ENCODE data around the gene KAT7.
A peak's percentile ranks its signal among the peaks of the same experiment; 100 is the strongest.
"Not testable (repeated sequence)": the region's sequence is repeated elsewhere in the genome, so short reads cannot be mapped to it uniquely, and the experiment has no call there.

Gene KAT7

DNA sequence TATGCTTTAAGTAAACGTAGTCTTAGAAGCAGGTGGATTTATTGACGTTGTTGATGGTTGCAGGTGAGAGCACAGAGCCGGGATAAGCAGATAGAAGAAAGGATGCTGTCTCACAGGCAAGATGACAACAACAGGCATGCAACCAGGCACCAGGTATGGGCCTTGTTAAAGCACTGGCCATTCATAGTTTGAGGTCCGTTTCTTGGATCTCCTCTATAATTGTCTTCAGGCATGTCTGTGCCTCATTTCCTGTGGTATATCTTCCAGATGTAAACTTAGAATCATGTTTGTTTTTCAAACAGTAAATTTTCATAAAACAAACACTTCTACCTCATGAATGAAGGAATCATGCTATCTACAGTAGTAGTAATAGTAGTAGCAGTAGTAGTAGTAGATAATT is 20.6 kb downstream of the KAT7 start:
- DNase-seq (ENCODE audit: low read depth in 2 of 2): no peak

DNA sequence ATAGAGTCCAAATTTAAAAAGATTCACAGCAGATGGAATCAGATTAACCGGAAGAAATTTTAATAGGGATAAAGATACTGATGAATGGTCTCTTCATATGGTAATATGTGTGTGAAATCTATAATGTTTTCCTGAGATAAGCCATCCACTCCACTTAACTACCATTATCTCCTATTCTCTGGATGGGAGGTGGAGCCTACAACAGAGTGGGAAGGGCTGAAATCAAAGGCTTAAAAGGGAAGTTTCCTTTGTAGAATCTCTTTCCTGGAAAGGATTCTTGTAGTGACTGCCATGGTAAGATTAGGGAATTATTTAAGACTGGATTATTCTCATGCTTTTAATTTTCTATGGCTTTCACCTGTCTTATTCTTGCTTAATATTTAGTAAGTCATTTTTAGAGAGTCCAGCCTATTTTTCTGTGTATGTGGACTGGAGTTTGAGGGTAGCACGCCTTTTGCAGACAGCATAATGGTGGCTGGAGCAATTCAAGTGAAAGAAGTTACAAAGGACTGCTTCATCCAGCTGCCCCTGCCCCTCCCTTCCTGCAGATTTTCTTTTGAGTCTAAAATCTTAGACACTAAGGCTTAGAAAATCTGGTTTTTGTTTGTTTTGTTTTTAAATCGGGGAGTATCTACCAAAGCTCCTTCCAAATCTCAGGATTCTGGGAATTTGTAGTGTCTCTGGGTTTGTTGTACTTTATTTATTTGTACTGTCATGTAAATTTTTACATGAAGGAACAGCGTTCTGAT is 26.5 kb downstream of the KAT7 start:
- no peak for DNase-seq (ENCODE audit: low read depth in 2 of 2)

DNA sequence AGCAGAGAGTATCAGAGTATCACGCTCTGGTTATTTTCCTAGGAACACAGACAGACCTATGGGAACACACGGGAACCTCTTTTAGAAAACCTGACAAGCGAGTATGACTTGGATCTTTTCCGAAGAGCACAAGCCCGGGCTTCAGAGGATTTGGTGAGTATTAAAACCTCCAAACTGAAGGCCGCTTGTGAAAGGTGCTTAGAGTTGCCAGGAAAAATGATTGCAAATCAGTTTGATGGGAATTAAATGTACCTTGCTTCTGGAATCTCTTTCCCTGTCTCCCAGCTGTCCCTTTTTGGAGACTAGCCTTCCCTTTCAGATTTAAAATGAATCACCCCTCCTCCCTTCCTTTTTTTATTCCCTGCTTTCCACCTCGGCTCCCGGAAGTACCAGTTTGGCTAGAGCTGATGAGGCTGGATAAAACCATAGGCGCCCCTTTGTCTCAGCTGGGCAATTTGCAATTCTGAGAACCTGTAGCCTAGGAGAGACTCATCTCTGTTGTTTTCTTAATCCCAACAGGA is 27.3 kb downstream of the KAT7 start:
- no peak for DNase-seq (ENCODE audit: low read depth in 2 of 2)

DNA sequence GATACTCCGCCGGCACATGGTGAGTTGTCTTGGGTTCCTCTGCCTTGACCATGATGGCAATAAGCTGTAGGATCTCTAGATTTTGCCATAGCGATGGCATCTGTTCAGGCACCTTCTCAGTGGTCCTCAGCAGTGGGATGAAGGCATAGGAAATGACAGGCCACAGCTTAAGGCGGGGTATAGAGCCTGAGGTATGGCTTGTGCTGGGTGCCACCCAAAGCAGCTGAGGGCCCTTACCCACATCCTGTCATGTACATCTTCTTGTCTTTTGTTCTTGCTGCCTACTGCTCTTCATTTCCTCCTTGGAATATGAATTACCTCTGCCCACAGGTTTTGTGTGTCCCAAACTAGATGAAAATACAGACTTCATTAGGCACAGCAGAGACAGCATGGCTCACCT is 29.5 kb downstream of the KAT7 start:
- DNase-seq (ENCODE audit: low read depth in 2 of 2): peak in 1 of 2 donors; percentile 14

DNA sequence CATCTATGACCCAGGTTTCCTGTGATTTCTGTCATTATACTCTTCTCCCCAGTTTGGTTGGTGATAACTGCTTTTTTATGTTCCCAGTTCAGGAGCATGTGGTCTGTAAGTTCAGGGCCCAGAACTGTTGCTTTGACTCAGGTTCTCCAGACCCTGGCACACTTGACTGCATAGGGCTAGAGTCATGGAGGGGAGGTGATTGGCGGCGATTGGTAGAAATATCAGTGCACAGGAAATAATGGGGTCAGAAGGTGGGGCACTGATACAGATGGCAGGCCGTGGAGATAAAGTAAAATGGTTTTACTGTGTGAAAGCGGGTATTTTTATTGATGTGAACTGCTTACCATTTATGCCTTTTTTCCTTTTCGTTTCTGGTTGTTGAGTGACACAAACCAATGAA is 30.7 kb downstream of the KAT7 start:
- DNase-seq (ENCODE audit: low read depth in 2 of 2): no peak

DNA sequence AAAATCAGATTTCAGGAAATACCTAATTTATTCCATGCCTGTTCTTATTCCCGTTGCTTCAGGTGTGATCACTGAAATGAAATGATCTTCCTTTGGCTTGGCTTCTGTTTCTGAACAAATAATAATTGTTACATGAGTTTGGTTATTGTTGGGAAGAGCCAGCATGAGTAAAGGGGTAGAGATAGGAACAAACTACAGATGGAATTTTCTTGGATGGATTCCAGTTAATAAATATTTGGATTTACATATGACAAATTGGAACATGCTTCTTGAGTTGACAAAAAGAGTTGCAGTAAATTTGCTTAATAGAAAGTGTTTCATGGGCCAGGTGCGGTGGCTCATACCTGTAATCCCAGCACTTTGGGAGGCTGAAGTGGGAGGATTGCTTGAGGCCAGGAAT is 31.2 kb downstream of the KAT7 start:
- no peak for DNase-seq (ENCODE audit: low read depth in 2 of 2)

DNA sequence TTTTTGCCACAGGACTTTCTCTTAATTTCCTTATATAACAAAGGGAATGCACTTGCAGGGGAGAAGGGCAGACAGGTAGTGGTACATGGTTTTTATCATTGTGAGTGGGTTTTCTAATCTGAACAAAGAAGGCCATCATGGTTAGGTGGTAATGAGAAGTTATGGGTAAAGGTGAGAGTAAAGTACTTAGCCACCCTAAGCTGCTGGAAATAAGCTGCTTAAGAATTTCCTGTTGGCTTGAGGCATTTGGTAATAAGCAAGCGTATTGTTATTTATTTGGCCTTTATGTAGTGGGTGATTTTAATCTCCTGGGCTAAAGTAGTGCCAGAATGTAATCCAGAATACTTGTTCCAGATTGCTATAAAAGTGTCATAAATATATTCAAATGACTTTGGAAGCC is 32.3 kb downstream of the KAT7 start:
- no peak for DNase-seq (ENCODE audit: low read depth in 2 of 2)

DNA sequence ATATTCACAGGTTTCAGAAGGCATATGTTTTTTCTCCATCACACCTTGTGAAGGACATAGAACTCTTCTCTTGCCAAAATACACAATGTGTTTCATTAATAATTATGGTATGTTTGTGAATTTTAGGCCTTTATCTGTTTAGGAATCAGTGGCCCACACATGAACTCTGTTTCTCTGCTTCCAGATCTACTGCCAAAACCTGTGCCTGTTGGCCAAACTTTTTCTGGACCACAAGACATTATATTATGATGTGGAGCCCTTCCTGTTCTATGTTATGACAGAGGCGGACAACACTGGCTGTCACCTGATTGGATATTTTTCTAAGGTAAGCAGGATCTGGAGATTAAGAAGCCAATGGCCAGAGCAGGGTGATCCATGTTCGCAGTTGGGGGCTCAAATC is 33.0 kb downstream of the KAT7 start:
- DNase-seq (ENCODE audit: low read depth in 2 of 2): no peak

DNA sequence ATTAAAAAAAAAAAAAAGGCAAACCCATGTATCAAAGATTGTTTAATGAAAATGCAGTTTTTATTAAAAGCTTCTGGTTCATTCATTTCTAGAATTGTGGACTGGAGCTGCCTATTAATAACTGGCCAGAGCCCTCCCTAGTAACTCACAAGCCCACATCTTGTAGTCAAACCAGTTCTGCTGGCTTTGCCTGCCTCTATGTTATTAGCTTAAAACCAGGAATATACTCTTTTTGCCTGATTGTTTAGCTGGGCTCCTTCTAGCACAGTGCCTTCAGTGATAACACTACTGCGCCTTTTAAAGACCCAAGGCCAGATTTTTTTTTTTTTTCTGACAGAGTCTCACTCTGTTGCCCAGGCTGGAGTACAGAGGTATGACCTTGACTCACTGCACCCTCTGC is 33.4 kb downstream of the KAT7 start:
- no peak for DNase-seq (ENCODE audit: low read depth in 2 of 2)

DNA sequence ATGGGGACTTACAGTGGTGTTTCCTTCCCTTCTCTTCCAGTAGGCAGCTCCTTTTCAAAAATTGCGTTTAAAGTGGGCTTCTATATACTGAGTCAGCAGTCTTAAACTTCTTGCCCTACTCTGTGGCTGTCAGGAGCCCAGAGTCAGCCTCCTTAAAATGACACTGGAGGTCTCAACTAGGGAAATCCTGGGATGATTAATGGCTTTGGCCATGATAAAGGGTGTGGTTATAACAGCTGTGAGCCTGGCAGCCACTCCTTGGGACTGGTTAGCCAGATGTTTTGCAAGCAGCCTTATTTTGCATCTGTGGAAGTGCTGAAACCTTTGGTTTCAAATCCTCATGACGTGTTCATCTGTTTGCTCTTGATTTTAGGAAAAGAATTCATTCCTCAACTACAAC is 34.3 kb downstream of the KAT7 start:
- no peak for DNase-seq (ENCODE audit: low read depth in 2 of 2)

DNA sequence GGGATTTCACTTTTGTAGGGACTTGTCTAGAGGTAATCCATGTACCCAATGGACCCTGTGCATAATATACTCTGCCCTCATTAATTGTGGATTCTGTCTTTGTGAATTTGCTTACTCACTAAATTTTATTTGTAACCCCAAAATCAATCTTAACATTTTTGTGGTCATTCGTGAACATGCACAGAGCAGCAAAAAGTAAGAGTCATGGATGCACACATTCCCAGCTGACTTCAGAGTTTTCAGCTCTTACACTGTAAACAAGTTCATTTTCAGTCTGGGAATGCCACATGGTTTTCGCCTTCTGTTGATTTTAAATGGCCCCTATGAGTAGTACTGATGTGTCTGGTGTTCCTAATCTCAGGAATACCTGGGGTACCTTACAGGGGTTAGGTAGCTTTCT is 35.1 kb downstream of the KAT7 start:
- no peak for DNase-seq (ENCODE audit: low read depth in 2 of 2)

DNA sequence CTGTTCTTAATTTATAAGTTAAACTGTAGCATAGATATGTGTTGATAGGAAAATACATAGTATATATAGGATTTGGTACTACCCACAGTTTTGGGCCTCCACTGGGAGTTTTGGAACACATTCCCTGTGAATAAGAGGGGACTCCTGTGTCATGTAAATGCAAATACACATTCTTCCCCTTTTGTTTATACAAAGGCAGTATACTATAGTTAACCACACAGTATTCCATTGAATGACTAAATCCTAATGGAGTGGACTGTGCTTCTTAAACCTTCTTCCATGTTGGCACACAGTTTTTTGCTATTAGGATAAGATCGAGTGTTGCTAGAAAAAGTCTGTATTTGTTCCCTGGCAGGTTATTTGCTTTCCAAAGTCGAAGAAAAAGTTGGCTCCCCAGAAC is 37.2 kb downstream of the KAT7 start:
- DNase-seq (ENCODE audit: low read depth in 2 of 2): no peak

DNA sequence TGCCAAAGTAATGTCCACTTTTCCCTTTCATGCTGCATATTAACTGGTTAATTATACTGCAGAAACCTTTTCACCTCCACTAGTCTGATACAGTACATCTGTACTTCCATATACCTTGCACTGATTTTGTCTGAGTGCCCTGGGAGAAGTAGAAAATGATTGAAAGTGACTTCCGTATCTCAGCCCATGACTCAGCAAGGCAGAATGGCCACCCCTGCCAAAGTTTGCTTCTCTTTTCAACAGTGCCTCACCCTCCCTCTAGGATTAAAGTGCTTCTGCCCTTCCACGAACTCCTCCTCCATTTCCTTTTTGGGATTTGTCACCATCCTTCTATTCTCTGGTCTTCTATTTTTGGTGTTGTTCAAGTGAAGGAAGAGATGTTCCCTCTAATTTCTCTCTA is 39.8 kb downstream of the KAT7 start:
- DNase-seq (ENCODE audit: low read depth in 2 of 2): not testable (repeated sequence)

DNA sequence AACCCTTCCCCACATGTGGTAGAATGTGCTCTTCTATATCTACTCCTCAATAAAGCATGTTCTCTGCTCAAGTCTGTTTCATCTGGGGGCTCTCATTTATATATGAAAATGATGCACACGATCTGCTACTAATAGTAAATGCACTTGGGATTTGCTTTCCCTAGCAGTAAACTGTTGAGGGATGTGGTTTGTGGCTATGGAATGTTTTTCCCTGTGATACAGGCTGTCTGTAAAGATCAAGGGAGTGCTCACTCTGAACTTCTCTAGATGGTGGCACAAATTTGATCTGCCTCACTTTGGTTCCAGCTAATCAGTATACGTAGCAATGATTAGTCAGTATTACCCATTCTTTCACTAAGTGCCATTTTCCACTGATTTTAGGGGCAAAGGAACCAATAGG is 40.5 kb downstream of the KAT7 start:
- DNase-seq (ENCODE audit: low read depth in 2 of 2): no peak

DNA sequence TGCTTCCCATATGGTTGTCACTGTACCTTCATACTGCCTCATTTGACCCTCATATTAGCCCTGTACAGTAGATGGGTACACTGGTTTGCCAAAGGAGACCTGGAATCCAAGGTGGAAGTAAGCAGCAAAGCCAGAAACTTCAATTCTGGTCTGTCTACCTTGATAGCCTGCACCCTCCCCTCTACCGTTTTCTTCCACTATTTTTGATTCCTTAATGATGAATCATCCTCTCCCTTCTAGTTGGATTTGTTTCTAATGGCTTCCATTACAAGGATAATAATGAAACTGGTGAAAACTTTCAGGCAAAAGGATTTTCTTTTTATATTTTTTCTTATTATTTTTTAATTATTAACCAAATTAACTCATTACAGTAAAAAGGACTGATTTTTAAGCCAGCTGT is 42.1 kb downstream of the KAT7 start:
- DNase-seq (ENCODE audit: low read depth in 2 of 2): no peak

DNA sequence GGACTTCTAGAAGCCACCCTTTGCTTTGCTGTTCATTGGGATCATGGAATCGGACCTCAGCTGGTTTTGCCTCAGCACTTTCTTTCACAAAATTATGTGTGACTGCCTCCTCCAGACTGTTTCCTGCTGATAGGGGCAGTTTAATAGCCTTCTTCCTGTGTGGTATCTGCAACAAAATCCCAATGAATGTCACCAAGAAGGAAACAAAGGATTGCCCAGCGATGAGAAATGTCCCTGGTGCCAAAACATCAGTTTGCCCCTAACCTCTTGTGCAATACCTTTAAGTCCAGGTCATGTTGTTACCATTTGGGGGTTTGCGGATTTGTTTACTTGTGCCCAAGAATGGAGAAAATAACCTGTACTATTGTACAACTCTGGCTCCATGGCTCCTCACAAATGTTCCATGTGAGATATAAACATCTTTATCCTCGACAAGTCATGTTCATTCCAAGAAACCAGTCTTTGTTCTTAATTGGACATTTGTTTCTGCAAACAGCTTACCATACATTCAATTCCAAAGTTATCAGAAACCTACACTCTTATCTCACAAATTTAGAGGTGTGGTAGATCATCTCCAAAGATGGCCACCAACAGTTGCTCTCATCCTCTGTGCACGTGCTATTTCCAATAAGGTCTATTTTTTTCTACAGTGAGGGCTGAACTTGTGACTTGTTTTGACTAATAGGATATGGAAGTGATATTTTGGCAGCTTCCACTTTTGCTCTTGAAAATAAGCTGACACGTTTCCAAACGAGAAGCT is 44.5 kb downstream of the KAT7 start:
- DNase-seq (ENCODE audit: low read depth in 2 of 2): no peak

DNA sequence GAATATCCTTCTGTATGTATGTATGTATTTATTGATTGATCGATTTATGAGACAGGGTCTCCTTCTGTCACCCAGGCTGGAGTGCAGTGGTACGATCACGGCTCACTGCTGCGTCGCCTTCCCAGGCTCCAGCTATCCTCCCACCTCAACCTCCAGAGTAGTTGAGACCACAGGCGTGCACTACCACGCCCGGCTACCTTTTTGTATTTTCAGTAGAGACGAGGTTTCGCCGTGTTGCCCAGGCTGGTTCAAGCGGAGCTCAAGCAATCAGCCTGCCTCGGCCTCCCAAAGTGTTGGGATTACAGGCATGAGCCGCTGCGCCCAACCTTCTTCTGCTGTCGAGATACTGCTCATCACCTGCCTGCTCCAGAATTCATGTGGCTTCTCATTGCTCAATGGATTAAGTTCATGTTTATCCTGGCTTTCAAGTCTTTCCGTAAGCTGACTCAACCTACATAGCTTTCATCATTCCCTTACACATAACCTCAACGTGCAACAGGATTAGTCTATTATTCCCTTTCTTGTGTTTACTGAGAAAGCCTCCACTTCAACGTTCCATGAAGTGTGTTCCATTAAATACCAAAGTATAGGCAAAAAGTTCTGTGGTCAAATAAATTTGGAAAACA is 45.8 kb downstream of the KAT7 start:
- DNase-seq (ENCODE audit: low read depth in 2 of 2): no peak

DNA sequence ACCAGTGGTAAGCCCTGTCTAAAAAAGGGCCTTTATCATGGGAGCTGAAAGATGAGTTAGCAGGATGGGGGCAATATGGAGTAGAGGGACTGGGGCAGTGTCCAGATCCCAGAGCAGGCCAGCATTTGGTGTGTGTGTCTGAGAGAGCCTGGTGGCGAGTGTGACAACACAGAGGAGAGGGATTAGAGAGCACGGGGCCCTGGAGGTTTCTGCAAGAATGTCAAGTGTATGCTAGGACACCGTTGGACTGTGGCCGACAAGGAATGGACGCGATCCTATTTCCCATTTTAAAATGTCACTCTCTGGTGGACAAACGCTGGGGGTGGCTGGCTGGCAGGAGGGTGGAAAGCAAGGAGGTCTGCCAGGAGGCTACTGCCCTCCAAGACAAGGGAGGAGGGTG is 47.0 kb downstream of the KAT7 start:
- DNase-seq (ENCODE audit: low read depth in 2 of 2): no peak

DNA sequence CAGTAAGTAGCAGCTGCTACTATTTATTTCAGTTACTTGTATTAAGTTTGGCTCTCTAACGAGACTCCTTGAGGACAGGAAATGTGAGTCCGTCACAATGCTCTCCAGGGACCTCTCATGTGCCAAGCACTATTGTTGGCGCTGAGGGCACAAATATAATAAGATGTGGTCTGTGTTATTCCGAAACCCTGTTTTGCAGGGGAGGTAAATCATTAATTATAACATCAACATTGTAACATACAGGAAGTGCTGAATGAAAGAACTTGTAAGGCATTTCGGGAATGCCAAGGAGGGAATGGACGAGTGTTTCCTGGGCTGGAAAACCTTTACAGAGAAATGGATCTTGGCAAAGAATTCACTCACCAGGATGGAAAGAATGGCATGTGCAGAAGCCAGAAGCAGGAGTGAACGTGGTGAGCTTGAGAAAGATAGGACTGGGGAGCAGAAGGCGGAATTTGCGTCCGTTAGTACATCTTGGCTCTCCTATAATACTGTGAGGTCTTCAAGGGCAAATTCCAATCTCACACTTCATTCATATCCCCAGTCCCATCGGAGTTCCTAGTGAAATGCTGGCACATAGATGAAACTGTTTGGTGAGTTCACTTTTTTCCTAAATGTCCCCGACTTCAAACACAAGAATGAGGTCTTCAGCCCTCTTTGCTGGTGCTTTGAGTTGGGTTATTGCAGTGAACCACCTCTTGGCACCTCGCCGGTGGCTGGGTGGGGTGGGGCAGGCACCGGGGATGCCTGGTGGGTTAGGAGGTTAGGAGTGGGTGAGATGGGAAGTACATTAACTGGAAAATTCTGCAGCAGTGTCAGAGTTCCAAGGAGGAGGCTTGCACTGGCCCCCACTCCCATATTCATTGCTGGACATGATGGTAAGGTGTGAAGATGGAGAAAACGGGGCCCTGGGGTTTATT is 47.9 kb downstream of the KAT7 start:
- no peak for DNase-seq (ENCODE audit: low read depth in 2 of 2)

DNA sequence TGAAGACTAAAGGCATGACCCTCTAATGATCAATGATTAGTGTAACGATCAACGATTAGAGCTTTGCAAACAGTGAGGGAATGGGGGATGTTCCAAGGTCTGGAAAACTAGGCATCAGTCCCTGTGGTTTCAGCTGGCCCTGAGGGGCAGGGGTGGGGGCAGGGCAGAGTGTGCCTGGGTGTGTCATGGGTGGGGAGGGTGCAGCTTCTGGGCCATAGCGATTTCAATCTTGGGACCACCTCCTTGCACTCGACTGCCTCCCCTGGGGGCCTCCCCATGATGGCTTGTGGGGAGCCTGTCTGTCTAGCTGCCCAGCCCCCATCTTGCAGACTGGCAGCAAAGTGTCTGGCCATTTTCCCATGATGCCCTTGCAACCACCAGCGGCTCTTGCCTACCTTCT is 51.0 kb downstream of the KAT7 start:
- DNase-seq (ENCODE audit: low read depth in 2 of 2): no peak

DNA sequence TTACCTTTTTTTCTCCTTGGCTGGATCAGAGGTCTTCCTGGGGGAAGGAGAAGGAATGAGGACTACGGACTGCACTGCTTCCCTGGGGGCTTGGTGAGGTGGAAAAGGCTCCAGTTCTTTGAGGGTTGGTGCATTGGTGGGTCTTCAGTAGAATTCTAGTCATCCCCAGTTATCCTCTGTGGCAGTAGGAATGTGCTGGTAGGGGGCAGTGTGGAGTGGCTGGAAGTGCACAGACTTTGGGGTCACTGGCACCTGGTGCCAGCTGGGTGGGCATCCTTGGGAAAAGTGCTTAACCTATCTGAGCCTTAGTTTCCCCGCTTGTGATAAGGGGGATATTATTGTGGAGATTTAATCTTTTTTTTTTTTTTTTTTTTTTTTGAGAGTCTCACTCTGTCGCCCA is 53.1 kb downstream of the KAT7 start:
- DNase-seq (ENCODE audit: low read depth in 2 of 2): no peak

DNA sequence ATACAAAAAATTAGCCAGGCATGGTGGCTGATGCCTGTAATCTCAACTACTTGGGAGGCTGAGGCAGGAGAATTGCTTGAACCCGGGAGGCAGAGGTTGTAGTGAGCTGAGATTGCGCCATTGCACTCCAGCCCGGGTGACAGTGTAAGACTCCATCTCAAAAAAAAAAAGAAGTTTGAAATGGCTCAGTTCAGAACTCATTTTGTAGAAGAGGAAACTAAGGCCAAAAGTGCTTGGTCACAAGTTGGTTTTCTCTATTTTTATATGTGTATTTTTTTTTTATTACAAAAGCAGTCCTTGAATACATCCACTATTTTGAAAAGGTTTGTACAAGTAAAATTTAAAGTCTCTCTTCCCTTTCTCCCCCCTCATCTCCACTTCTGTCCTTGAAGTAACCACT is 53.9 kb downstream of the KAT7 start:
- no peak for DNase-seq (ENCODE audit: low read depth in 2 of 2)
